Measurements from ENCODE around the gene BLTP1.
"Not testable (repeated sequence)": the region's sequence is repeated elsewhere in the genome, so short reads cannot be mapped to it uniquely, and the experiment has no call there.

BLTP1 gene, protein sequence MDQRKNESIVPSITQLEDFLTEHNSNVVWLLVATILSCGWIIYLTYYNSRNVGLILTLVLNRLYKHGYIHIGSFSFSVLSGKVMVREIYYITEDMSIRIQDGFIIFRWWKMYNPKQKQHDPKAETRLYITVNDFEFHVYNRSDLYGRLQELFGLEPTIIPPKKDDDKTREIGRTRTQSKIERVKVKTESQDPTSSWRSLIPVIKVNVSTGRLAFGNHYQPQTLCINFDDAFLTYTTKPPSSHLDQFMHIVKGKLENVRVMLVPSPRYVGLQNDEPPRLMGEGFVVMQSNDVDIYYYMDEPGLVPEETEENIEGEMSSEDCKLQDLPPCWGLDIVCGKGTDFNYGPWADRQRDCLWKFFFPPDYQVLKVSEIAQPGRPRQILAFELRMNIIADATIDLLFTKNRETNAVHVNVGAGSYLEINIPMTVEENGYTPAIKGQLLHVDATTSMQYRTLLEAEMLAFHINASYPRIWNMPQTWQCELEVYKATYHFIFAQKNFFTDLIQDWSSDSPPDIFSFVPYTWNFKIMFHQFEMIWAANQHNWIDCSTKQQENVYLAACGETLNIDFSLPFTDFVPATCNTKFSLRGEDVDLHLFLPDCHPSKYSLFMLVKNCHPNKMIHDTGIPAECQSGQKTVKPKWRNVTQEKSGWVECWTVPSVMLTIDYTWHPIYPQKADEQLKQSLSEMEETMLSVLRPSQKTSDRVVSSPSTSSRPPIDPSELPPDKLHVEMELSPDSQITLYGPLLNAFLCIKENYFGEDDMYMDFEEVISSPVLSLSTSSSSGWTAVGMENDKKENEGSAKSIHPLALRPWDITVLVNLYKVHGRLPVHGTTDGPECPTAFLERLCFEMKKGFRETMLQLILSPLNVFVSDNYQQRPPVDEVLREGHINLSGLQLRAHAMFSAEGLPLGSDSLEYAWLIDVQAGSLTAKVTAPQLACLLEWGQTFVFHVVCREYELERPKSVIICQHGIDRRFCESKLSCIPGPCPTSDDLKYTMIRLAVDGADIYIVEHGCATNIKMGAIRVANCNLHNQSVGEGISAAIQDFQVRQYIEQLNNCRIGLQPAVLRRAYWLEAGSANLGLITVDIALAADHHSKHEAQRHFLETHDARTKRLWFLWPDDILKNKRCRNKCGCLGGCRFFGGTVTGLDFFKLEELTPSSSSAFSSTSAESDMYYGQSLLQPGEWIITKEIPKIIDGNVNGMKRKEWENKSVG (N-terminal part only)

DNA sequence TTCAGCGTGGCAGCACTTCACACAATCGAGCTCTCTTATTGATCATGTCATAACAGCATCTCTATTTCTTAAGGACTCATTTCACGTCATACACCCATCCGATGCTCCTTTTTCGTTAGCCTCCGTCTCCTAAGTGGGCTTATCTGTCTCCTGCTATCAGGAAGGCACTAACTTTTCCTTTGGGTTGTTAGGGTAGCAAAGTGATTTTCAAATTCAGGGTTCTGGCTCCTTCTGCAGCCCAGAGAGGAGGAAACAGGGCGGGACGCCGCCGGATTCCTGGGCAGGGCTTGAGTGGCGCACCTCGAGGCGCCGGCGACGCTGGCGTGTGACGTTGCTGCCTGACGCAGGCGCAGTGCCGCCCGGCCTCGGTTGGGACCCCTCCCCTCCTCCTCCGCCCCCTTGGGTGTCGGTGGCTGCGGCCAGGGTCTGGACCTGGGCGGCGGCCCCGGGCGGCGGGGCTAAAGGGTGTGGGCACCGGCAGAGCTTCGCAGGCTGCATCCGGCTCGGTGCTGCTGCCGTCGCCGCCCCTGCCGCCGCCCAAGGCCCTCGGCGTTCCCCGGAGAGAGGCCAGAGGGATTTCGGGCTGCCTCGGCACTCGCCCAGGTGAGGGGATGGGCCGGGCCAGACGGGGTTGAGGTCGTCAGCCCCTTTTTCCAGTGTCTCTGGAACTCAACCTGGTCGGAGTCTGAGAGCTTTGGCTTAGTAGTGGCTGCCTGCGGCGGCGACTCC is at the start of gene BLTP1:
Gene BLTP1, plus strand, starts transcription at position 350 of the 729 bp plus-strand sequence. CDS start 18,317 bp downstream, outside the sequence.
- peak; percentile 7 for DNase-seq

DNA sequence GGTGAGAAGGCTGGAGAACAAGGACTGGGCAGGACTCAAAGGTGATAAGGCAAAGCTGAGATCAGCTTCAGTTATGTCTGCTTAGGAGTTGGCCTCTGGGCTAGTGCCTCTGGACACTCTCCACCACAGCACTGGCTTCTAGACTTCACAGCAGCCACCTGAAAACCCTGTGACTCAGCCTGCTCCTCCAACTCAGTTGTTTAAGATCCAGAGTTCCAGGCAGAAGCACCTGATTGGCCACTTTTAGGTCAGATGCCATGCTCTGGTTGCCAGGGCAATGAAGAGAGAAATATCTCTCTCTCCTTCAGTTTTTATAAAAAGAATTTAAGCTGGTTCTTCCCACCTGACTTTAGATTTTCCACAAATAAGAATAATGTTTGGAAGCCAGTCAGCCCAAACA is 47.9 kb upstream of the BLTP1 start:
- no peak for DNase-seq

GRCh38 chr4:122107680-122108079 is 44.5 kb upstream of the BLTP1 start:
- no peak for DNase-seq

DNA sequence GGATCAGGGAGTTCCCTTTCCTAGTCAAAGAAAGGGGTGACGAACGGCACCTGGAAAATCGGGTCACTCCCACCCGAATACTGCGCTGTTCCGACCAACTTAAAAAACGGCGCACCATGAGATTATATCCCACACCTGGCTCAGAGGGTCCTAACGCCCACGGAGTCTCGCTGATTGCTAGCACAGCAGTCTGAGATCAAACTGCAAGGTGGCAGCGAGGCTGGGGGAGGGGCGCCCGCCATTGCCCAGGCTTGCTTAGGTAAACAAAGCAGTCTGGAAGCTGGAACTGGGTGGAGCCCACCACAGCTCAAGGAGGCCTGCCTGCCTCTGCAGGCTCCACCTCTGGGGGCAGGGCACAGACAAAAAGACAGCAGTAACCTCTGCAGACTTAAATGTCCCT is 41.8 kb upstream of the BLTP1 start:
- DNase-seq: not testable (repeated sequence)

DNA sequence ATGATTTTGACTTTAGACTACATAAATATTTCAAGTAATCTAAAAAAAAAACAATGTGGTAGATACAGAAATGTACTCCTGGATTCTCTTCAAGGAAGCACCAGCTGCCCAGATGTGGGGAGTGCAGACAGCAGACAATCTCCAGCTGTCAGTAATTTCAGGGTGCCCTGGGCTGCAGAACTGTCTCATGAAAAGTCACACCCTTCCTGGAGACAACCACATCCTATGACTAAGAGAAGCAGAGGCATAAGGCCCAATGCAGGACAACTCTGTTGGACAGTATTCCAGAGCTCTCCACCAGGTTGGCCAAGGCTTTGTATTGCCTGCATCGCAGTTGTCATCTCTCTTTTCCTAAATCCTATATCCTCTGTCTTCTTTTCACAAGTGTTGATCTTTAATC is 34.4 kb upstream of the BLTP1 start:
- DNase-seq: no peak

GRCh38 chr4:122118243-122118642 is 33.9 kb upstream of the BLTP1 start:
- no peak for DNase-seq

DNA sequence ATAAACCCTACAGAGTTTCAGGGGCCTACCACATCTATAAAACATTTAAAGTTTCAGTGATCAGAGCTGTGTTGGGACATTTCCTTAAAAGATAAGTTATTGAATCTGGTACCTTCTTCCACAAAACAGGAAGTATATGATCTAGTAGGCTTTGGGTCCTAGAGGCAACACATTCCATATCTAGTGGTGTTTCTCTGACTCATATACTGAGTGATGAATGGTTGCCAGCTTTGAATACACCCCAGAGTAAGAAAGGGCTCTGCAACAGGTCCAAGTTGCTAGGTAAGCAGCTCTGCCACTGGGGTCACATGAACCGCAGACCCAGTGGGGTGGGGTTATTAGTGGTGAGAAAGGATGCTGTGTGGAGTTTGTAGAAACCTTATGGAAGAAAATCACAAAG is 32.4 kb upstream of the BLTP1 start:
- no peak for DNase-seq

GRCh38 chr4:122121593-122121992 is 30.5 kb upstream of the BLTP1 start:
- no peak for DNase-seq

- no peak for DNase-seq
Measured at GRCh38 chr4:122122083-122122482, 30.0 kb upstream of the BLTP1 start.

- no peak for DNase-seq
Measured at GRCh38 chr4:122129061-122129460, 23.1 kb upstream of the BLTP1 start.

DNA sequence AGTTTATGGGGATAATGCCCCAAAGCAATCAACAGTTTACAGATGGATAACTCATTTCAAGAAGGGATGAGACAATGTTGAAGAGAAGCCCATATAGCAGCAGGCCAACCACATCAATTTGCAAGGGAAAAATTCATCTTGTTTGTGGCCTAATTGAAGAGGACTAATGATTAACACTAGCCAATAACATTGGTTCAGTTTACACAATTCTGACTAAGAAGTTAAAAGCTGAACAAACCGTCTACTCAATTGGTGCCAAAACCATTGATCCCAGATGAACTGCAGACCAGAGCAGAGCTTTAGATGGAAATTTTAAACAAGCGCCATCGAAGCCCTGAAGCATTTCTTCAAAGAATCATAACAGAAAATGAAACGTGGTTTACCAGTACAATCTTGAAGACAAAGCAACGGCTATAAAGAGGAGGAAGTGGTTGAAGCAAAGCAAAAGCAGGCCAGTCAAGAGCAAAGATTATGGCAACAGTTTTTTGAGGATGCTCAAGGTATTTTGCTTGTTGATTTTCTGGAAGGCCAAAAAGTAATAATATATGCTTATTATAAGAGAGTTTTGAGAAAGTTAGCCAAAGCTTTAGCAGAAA is 20.5 kb upstream of the BLTP1 start:
- no peak for DNase-seq

DNA sequence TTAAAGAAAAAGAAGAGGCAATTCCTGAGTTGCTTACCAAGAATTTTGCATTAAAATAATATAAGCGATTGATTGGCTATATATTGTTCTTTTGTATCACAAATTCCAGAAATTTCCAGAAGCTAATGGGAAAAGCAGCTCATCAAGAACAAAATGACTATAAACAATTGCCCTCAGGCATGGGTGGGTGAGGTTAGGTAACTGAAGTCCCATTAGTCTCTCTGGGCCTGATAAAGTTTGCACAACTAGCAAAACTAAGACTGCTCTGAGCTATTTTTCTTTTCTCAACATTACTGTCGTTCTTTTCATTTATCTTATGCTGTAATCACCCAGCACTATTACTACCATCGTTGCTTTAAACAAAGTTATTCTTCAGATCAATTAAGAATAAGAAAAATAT is 19.2 kb upstream of the BLTP1 start:
- DNase-seq: no peak

GRCh38 chr4:122139139-122139538 is 13.0 kb upstream of the BLTP1 start:
- no peak for DNase-seq

- no peak for DNase-seq
Measured at GRCh38 chr4:122140834-122141233, 11.3 kb upstream of the BLTP1 start.

- DNase-seq: no peak
Measured at GRCh38 chr4:122142687-122143086, 9.4 kb upstream of the BLTP1 start.

DNA sequence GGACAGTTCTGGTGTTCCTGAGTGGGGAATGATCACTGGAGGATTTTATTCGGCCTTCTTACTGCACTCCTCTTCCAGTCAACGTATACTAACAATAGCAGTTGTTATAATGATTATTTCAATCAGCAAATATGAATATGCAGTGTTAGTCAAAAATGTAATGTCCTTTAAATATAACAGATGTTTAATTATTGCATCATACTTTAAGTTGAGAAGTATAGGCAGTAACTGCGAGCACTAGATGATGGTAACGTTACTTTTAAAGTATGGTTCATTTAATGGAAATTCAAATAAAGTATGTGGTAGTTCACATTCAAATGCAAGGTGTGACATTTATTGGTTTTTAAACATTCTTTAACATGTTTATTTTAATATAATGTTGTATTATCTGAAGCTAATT is 5.5 kb upstream of the BLTP1 start:
- no peak for DNase-seq

- DNase-seq: no peak
Measured at GRCh38 chr4:122150931-122151330, 1.2 kb upstream of the BLTP1 start.

- peak; percentile 7 for DNase-seq
Measured at GRCh38 chr4:122152711-122153226, 638 bp downstream of the BLTP1 start.

DNA sequence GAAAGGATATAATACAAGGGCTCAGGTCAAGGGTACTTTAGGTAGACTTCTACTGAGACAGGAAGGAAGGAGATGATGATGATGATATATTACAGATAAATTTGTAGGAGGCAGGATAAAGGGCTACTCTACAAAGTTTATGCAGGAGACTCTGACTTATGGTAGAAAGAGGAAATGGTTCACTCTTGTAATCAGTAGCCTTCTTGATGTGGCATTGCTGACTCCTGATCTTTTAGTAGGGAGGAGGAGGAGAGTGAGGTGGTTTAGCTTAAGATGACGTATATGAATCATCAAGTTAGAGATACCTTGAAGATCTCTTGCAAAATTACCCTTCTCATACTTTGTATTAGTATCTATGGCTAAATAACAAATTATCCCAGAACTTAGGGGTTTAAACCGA is 4.7 kb downstream of the BLTP1 start:
- DNase-seq: no peak

DNA sequence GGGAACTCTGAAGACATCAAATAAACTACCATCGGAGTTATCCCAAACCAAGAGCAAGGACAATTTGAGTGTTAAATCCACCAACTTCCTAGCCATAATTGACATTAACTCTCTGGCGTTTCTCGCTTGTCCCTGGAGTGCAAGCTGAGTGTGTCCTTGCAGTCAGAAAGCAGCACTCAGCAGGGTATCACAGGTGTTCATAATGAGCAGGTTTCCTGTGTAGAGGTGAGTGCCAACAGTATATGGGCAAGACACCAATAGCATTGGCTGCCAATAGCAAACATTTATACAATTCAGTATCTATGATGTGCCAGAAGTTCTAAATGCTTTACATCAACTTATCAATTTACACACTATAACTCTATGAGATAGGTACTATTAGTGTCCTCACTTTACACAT is 11.2 kb downstream of the BLTP1 start:
- peak; percentile 72 for DNase-seq

- DNase-seq: no peak
Measured at GRCh38 chr4:122163767-122164166, 11.6 kb downstream of the BLTP1 start.

DNA sequence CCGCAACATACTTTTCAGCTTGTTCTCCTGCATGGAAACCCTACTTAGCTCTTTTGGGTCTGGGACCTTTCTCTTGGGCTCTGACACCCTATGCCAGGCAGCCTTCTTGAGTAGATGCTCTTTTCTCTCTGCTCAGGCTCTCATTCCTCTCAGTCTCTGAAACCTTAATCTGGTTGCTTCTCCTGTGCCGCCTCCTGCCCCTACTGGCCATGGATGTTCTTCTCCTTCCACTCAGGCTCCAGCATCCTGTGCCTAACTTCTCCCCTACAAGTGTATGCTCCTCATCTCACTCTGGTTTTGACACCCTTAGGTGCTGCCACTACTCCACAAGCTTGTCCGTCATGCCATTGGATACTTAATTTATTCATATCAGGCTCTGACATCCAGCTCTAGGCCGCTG is 15.2 kb downstream of the BLTP1 start:
- DNase-seq: no peak

Measured in NCI-H2081 treated with DMSO at 0.1 percent for 48 hours (cell line).